HG03342 (cell line): ENCODE measurements around the gene DPF3.

ENCODE experiments used
- ATAC-seq: cut with Tn5 transposase; IDR thresholded peaks from one replicate; pipeline ENCODE4 v1.9.1; 2021; ENCODE audit warnings: mild to moderate bottlenecking, moderate library complexity; ENCODE audit not compliant: unreplicated experiment

The DPF3 gene

GRCh38 chr14:72722201-72722785, 171.6 kb downstream of the DPF3 start:
- ATAC-seq: no peak

- ATAC-seq: no peak
These were observed 172.8 kb downstream of the DPF3 start for GRCh38 chr14:72721083-72721482.

GRCh38 chr14:72717220-72717619, 176.7 kb downstream of the DPF3 start:
- no peak for ATAC-seq

- ATAC-seq: no peak
These were observed 177.4 kb downstream of the DPF3 start for GRCh38 chr14:72716476-72716875.

- no peak for ATAC-seq
These were observed 178.1 kb downstream of the DPF3 start for GRCh38 chr14:72715850-72716228.

- ATAC-seq: no peak
These were observed 178.6 kb downstream of the DPF3 start for GRCh38 chr14:72715215-72715849.

- ATAC-seq: no peak
These were observed 179.1 kb downstream of the DPF3 start for GRCh38 chr14:72714871-72715214.

GRCh38 chr14:72714094-72714493, 179.8 kb downstream of the DPF3 start:
- ATAC-seq: no peak

- ATAC-seq: no peak
These were observed 182.0 kb downstream of the DPF3 start for GRCh38 chr14:72711936-72712335.

- no peak for ATAC-seq
These were observed 183.8 kb downstream of the DPF3 start for GRCh38 chr14:72709916-72710611.

- no peak for ATAC-seq
These were observed 185.0 kb downstream of the DPF3 start for GRCh38 chr14:72708708-72709475.

GRCh38 chr14:72708222-72708621, 185.7 kb downstream of the DPF3 start:
- ATAC-seq: no peak

- ATAC-seq: no peak
These were observed 187.4 kb downstream of the DPF3 start for GRCh38 chr14:72706485-72706884.

- no peak for ATAC-seq
These were observed 189.4 kb downstream of the DPF3 start for GRCh38 chr14:72704502-72704901.

GRCh38 chr14:72701605-72702004, 192.3 kb downstream of the DPF3 start:
- ATAC-seq: no peak

- ATAC-seq: no peak
These were observed 192.7 kb downstream of the DPF3 start for GRCh38 chr14:72701237-72701565.

GRCh38 chr14:72700338-72701236, 193.3 kb downstream of the DPF3 start:
- no peak for ATAC-seq

GRCh38 chr14:72699852-72700257, 194.0 kb downstream of the DPF3 start:
- no peak for ATAC-seq

GRCh38 chr14:72699443-72699842, 194.5 kb downstream of the DPF3 start:
- no peak for ATAC-seq

- no peak for ATAC-seq
These were observed 201.2 kb downstream of the DPF3 start for GRCh38 chr14:72692696-72693095.

- ATAC-seq: no peak
These were observed 203.6 kb downstream of the DPF3 start for GRCh38 chr14:72690324-72690723.
